Testis (tissue), 3 donors: ENCODE results near the gene CDC27. TPM values are rescaled to one million over a fixed set of nuclear protein-coding genes. Genes with fewer than 3 reads are reported as not detected.

Experiments used
- DNase-seq: peaks from one replicate; pipeline ENCODE4 v3.0.0-alpha.2; 2019
- H3K27ac ChIP-seq, 2 donors: fragments of 200-600 bp; sonication (generic); one replicate each; pipeline ENCODE4 v1.5.1; 2019
- H3K27me3 ChIP-seq: fragments of 200-600 bp; sonication (generic); one replicate; pipeline ENCODE4 v1.5.1; 2019
- H3K36me3 ChIP-seq: fragments of 200-600 bp; sonication (generic); one replicate; pipeline ENCODE4 v1.5.1; 2017; ENCODE audit warnings: low read depth; ENCODE audit errors: missing control alignments
- H3K4me1 ChIP-seq: fragments of 200-600 bp; sonication (generic); one replicate; pipeline ENCODE4 v1.5.1; 2019
- H3K4me3 ChIP-seq, 2 donors: fragments of 200-600 bp; sonication (generic); one replicate each; pipeline ENCODE4 v1.5.1; 2017 to 2019
- H3K9me3 ChIP-seq: fragments of 200-600 bp; sonication (generic); one replicate; pipeline ENCODE4 v1.5.1; 2017
- CTCF ChIP-seq, 3 experiments: fragments of 450-650 bp in 2 of 3; fragments of 200-600 bp in 1 of 3; sonication (generic) in 1 of 3; IDR thresholded peaks; one replicate each; pipeline ENCODE4 v1.5.1; 2016 to 2019; ENCODE audit warnings: antibody characterized with exemption in 3 of 3, mild to moderate bottlenecking in 2 of 3, moderate library complexity in 1 of 3
- POLR2A ChIP-seq: fragments of 450-650 bp; IDR thresholded peaks from one replicate; pipeline ENCODE4 v1.6.1; 2017; ENCODE audit warnings: antibody characterized with exemption, mild to moderate bottlenecking, moderate library complexity
- WGBS, 2 donors: methylation state at CpG; one replicate each; pipeline ENCODE4 v1.1.5; 2018; 5-methylcytosine and 5-hydroxymethylcytosine counted together
- intact Hi-C: fragments of 100-400 bp; cut with DNase I; formaldehyde crosslinking; loops from one replicate; pipeline ENCODE4 v1.15.1; 2023; ENCODE audit warnings: low total_unique reads
- polyA plus RNA-seq: library from polyadenylated mRNA; stranded (reverse); fragments of 350-450 nt; fragmentation: Illumina TruSeq; extraction: RNeasy Lipid Tissue Mini Kit (QIAGEN cat#74804); gene quantifications from one replicate; pipeline ENCODE4 v1.2.3, GENCODE V29; 2014; ENCODE audit warnings: low read depth, low replicate concordance; ENCODE audit not compliant: insufficient read depth
- total RNA-seq, 2 donors: library from RNA; depleted of rRNA; stranded (reverse); fragments of >200 nt; gene quantifications; one replicate each; pipeline ENCODE4 v1.2.3, GENCODE V29; 2016

The CDC27 gene
- total and polyA plus RNA-seq, 3 donors from 2014 or later, result 74.6 to 99.8 (median 85.8) TPM

- H3K4me3 ChIP-seq, result no peak overlapping the region
- H3K4me1 ChIP-seq, result peaks cover 10% of the 10 kb centered on the region
- TF ChIP-seq CTCF (IDR thresholded peaks at IDR 0.05) (no peak), POLR2A (no peak)
- no peak for DNase-seq
- no peaks in the 10 kb centered on the region for H3K27me3 ChIP-seq
- 97% methylated on average over 3 of the region's 3 CpGs for WGBS, 2 donors
- no peaks in the 10 kb centered on the region for H3K36me3 ChIP-seq
- intact Hi-C loops, result loop anchor here (10.0 kb wide), 1 partner anchor 79 kb away; no protein-coding TSS in a partner anchor
- no peaks in the 10 kb centered on the region for H3K9me3 ChIP-seq
- H3K27ac ChIP-seq, result no peak overlapping the region
These were observed 46.4 kb upstream of the CDC27 start for GRCh38 chr17:47235506-47235905.

GRCh38 chr17:47232465-47232864, 43.4 kb upstream of the CDC27 start:
- intact Hi-C loops, result loop anchor here (10.0 kb wide), 1 partner anchor 82 kb away; no protein-coding TSS in a partner anchor
- no peaks in the 10 kb centered on the region for H3K27me3 ChIP-seq
- TF ChIP-seq CTCF (IDR thresholded peaks at IDR 0.05), result no peak
- no peak for TF ChIP-seq POLR2A
- no peak overlapping the region for H3K27ac ChIP-seq
- no peak for DNase-seq
- H3K36me3 ChIP-seq, result no peaks in the 10 kb centered on the region
- no peaks in the 10 kb centered on the region for H3K9me3 ChIP-seq
- WGBS, 2 donors, result 89 to 100% methylated on average over 2 of the region's 2 CpGs
- peaks cover 2% of the 10 kb centered on the region for H3K4me1 ChIP-seq
- H3K4me3 ChIP-seq, result no peak overlapping the region

- Histone ChIP-seq H3K4me3 (no peak overlapping the region), H3K4me1 (peaks cover 2% of the 10 kb centered on the region), H3K27me3 (no peaks in the 10 kb centered on the region), H3K27ac (no peak overlapping the region), H3K9me3 (no peaks in the 10 kb centered on the region), H3K36me3 (no peaks in the 10 kb centered on the region)
- intact Hi-C loops, result loop anchor here (10.0 kb wide), 1 partner anchor 83 kb away; no protein-coding TSS in a partner anchor
- TF ChIP-seq CTCF (IDR thresholded peaks at IDR 0.05), result no peak
- TF ChIP-seq POLR2A, result no peak
- WGBS, 2 donors, result 91 to 94% methylated on average over 3 of the region's 3 CpGs
- DNase-seq, result no peak
These were observed 42.8 kb upstream of the CDC27 start for GRCh38 chr17:47231866-47232265.

- no peaks in the 10 kb centered on the region for H3K27me3 ChIP-seq
- no peak for DNase-seq
- intact Hi-C loops, result loop anchor here (10.0 kb wide), 1 partner anchor 83 kb away; no protein-coding TSS in a partner anchor
- H3K9me3 ChIP-seq, result no peaks in the 10 kb centered on the region
- 82 to 87% methylated on average over 3 of the region's 3 CpGs for WGBS, 2 donors
- no peaks in the 10 kb centered on the region for H3K36me3 ChIP-seq
- H3K4me1 ChIP-seq, result peaks cover 4% of the 10 kb centered on the region
- no peak overlapping the region for H3K27ac ChIP-seq
- TF ChIP-seq POLR2A, result no peak
- no peak for TF ChIP-seq CTCF (IDR thresholded peaks at IDR 0.05)
- H3K4me3 ChIP-seq, result no peak overlapping the region
These were observed 42.2 kb upstream of the CDC27 start for GRCh38 chr17:47231334-47231733.

- no peak for DNase-seq
- Histone ChIP-seq H3K27ac (no peak overlapping the region), H3K4me1 (peaks cover 9% of the 10 kb centered on the region), H3K4me3 (no peak overlapping the region), H3K36me3 (no peaks in the 10 kb centered on the region), H3K9me3 (no peaks in the 10 kb centered on the region), H3K27me3 (no peaks in the 10 kb centered on the region)
- WGBS, 2 donors, result 91% methylated on average over 10 of the region's 10 CpGs
- intact Hi-C loops, result loop anchor here (10.0 kb wide), 1 partner anchor 84 kb away; no protein-coding TSS in a partner anchor
- TF ChIP-seq CTCF (IDR thresholded peaks at IDR 0.05), result no peak
- no peak for TF ChIP-seq POLR2A
These were observed 41.8 kb upstream of the CDC27 start for GRCh38 chr17:47230864-47231263.
